ENCODE results near the gene TENT5A. TPM values are rescaled to one million over a fixed set of nuclear protein-coding genes. Genes with fewer than 3 reads are reported as not detected.
A peak's percentile ranks its signal among the peaks of the same experiment; 100 is the strongest.

TENT5A gene
- total RNA-seq, 1 donor from 2014 or later = 44.4 TPM

GRCh38 chr6:81750681-81751387 lies 1.6 kb downstream of the TENT5A start:
- Histone ChIP-seq H3K36me3 (peaks cover 41% of the 10 kb centered on the region), H3K9me3 (replicated peaks) (no peaks in the 10 kb centered on the region), H3K4me1 (peaks cover 73% of the 10 kb centered on the region), H3K27me3 (ENCODE audit: low read depth) (no peaks in the 10 kb centered on the region), H3K27ac (replicated peaks) (peak overlapping the region; percentile 98), H3K4me3 (peak overlapping the region; percentile 89)
- no peak for DNase-seq
- no peak for TF ChIP-seq CTCF (IDR thresholded peaks at IDR 0.05; ENCODE audit: borderline replicate concordance)
- intact Hi-C loops (cut with micrococcal nuclease) = no loop called here

GRCh38 chr6:81750200-81750599 lies 2.3 kb downstream of the TENT5A start:
- DNase-seq = no peak
- TF ChIP-seq CTCF (IDR thresholded peaks at IDR 0.05; ENCODE audit: borderline replicate concordance) = no peak
- H3K9me3 ChIP-seq (replicated peaks) = no peaks in the 10 kb centered on the region
- intact Hi-C loops (cut with micrococcal nuclease) = no loop called here
- peak overlapping the region; percentile 89 for H3K4me3 ChIP-seq
- H3K27me3 ChIP-seq (ENCODE audit: low read depth) = no peaks in the 10 kb centered on the region
- peak overlapping the region; percentile 98 for H3K27ac ChIP-seq (replicated peaks)
- peaks cover 80% of the 10 kb centered on the region for H3K4me1 ChIP-seq
- peaks cover 46% of the 10 kb centered on the region for H3K36me3 ChIP-seq

GRCh38 chr6:81749707-81750106 lies 2.8 kb downstream of the TENT5A start:
- Histone ChIP-seq H3K9me3 (replicated peaks) (no peaks in the 10 kb centered on the region), H3K4me1 (peaks cover 83% of the 10 kb centered on the region), H3K4me3 (peak overlapping the region; percentile 89), H3K27ac (replicated peaks) (peak overlapping the region; percentile 98), H3K27me3 (ENCODE audit: low read depth) (no peaks in the 10 kb centered on the region), H3K36me3 (peaks cover 46% of the 10 kb centered on the region)
- TF ChIP-seq CTCF (IDR thresholded peaks at IDR 0.05; ENCODE audit: borderline replicate concordance) = no peak
- intact Hi-C loops (cut with micrococcal nuclease) = no loop called here
- DNase-seq = no peak

- Histone ChIP-seq H3K9me3 (replicated peaks) (no peaks in the 10 kb centered on the region), H3K36me3 (peaks cover 46% of the 10 kb centered on the region), H3K27ac (replicated peaks) (peak overlapping the region; percentile 98), H3K27me3 (ENCODE audit: low read depth) (no peaks in the 10 kb centered on the region), H3K4me3 (peak overlapping the region; percentile 89), H3K4me1 (peaks cover 86% of the 10 kb centered on the region)
- no peak for DNase-seq
- TF ChIP-seq CTCF (IDR thresholded peaks at IDR 0.05; ENCODE audit: borderline replicate concordance) = no peak
- intact Hi-C loops (cut with micrococcal nuclease) = no loop called here
Observed at GRCh38 chr6:81748994-81749393, 3.5 kb downstream of the TENT5A start.

- Histone ChIP-seq H3K4me3 (peak overlapping the region; percentile 89), H3K36me3 (peaks cover 46% of the 10 kb centered on the region), H3K27me3 (ENCODE audit: low read depth) (no peaks in the 10 kb centered on the region), H3K4me1 (peaks cover 83% of the 10 kb centered on the region), H3K27ac (replicated peaks) (peak overlapping the region; percentile 98), H3K9me3 (replicated peaks) (no peaks in the 10 kb centered on the region)
- intact Hi-C loops (cut with micrococcal nuclease) = no loop called here
- no peak for TF ChIP-seq CTCF (IDR thresholded peaks at IDR 0.05; ENCODE audit: borderline replicate concordance)
- DNase-seq = no peak
Observed at GRCh38 chr6:81747327-81747726, 5.2 kb downstream of the TENT5A start.
